OCI-LY3 (cell line): ENCODE data around the gene ATP5PB.
A peak's percentile ranks its signal among the peaks of the same experiment; 100 is the strongest.

Source experiments
- H2AFZ ChIP-seq: fragments of 200-600, 300-600 bp; shearing (Covaris generic); 2 replicates; pipeline ENCODE4 v1.6.0; 2014; ENCODE audit warnings: antibody characterized with exemption, low read depth, low read length
- H3K27ac ChIP-seq: fragments of 200-600, 300-600 bp; sonication (generic); 2 replicates; pipeline ENCODE4 v1.5.1; 2014; ENCODE audit warnings: mild to moderate bottlenecking, low read length, moderate library complexity, mixed read lengths
- H3K27me3 ChIP-seq: fragments of 200-600, 300-600 bp; sonication (generic); 2 replicates; pipeline ENCODE4 v1.6.1; 2014; ENCODE audit warnings: low read depth, low read length, mixed read lengths
- H3K36me3 ChIP-seq: fragments of 200-600, 300-600 bp; sonication (generic); replicated peaks from 2 replicates; pipeline ENCODE3; 2014; ENCODE audit warnings: low read depth, low read length, mixed read lengths
- H3K4me1 ChIP-seq: fragments of 300-600, 200-600 bp; sonication (generic); 2 replicates; pipeline ENCODE4 v1.6.1; 2014; ENCODE audit warnings: low read length, mixed read lengths
- H3K4me2 ChIP-seq: fragments of 200-600, 300-600 bp; sonication (generic); 2 replicates; pipeline ENCODE4 v1.6.1; 2014; ENCODE audit warnings: low read length, mixed read lengths
- H3K4me3 ChIP-seq: fragments of 300-600, 200-600 bp; sonication (generic); 2 replicates; pipeline ENCODE4 v1.5.1; 2014; ENCODE audit warnings: antibody characterized with exemption, mild to moderate bottlenecking, low read length, moderate library complexity
- H3K79me2 ChIP-seq: fragments of 300-600, 200-600 bp; shearing (Covaris generic); 2 replicates; pipeline ENCODE4 v1.6.1; 2014; ENCODE audit warnings: mild to moderate bottlenecking, low read length, mixed read lengths
- H3K9ac ChIP-seq: fragments of 300-600, 200-600 bp; shearing (Covaris generic); 2 replicates; pipeline ENCODE4 v1.6.0; 2014; ENCODE audit warnings: mild to moderate bottlenecking, low read length, moderate library complexity
- H3K9me3 ChIP-seq: fragments of 200-600, 300-600 bp; shearing (Covaris generic); 2 replicates; pipeline ENCODE4 v1.6.1; 2014; ENCODE audit warnings: low read length, mixed read lengths; ENCODE audit not compliant: insufficient read depth
- H4K20me1 ChIP-seq: fragments of 200-600, 300-600 bp; sonication (generic); 2 replicates; pipeline ENCODE4 v1.6.1; 2016; ENCODE audit warnings: low read length, mixed read lengths; ENCODE audit not compliant: insufficient read depth
- EZH2phosphoT487 ChIP-seq: fragments of 200-600 bp; shearing (Covaris generic); IDR thresholded peaks from 2 replicates; pipeline ENCODE4 v1.6.1; 2018; ENCODE audit warnings: antibody characterized with exemption, mixed run types, low read depth
- TF ChIP-seq, protein P1 (sequence below): fragments of 200-600, 300-600 bp; sonication (generic); IDR thresholded peaks from 2 replicates; pipeline ENCODE4 v1.5.1; 2014; ENCODE audit warnings: antibody characterized with exemption, low read length, low read depth

Gene ATP5PB

DNA sequence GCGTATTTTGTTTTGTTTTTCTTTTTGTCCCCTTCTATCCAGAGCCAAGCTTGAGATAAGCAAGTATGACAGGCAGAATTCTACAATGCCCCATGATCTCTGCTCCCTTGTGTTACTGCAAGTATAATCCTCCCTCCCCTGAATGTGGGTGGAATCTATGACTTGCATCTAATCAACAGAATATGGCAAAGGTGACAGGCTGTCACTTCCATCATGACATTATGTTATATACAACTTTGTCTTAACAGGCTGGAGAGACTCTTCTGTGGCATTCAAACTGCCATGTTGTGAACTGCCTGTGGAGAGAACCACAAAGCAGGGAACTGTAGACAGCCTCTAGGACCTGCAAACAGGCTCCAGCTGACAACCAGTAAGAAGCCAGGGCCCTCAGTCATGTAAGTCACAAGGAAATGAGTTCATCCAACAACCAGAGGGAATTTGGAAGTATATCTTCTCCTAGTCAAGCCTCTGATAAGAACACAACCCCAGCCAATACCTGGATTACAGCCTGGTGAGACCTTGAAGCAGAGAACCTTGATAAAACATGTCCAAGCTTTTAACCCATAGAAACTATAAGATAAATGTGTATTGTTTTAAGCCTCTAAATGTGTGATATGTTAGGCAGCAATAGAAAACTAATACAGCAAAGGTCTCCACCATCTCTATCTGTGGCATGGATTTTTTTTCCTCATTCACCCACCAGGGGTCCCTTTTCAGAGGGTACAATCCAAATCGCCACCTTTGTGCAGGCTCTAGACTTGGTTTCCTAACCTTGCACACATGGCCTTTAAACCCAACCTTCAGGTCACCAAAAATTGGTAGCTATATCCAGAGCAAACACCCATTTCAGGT, 18.8 kb downstream of the ATP5PB start:
- Histone ChIP-seq H3K36me3 (peaks cover 15% of the 10 kb centered on the region), H3K9me3 (no peaks in the 10 kb centered on the region), H3K4me3 (no peak overlapping the region), H2AFZ (no peak overlapping the region), H4K20me1 (no peaks in the 10 kb centered on the region), H3K27me3 (no peaks in the 10 kb centered on the region), H3K4me1 (peaks cover 16% of the 10 kb centered on the region), H3K79me2 (no peaks in the 10 kb centered on the region), H3K27ac (no peak overlapping the region), H3K9ac (no peak overlapping the region), H3K4me2 (no peak overlapping the region)
- no peak for TF ChIP-seq EZH2phosphoT487
- TF ChIP-seq, protein P1, sequence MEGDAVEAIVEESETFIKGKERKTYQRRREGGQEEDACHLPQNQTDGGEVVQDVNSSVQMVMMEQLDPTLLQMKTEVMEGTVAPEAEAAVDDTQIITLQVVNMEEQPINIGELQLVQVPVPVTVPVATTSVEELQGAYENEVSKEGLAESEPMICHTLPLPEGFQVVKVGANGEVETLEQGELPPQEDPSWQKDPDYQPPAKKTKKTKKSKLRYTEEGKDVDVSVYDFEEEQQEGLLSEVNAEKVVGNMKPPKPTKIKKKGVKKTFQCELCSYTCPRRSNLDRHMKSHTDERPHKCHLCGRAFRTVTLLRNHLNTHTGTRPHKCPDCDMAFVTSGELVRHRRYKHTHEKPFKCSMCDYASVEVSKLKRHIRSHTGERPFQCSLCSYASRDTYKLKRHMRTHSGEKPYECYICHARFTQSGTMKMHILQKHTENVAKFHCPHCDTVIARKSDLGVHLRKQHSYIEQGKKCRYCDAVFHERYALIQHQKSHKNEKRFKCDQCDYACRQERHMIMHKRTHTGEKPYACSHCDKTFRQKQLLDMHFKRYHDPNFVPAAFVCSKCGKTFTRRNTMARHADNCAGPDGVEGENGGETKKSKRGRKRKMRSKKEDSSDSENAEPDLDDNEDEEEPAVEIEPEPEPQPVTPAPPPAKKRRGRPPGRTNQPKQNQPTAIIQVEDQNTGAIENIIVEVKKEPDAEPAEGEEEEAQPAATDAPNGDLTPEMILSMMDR = no peak

DNA sequence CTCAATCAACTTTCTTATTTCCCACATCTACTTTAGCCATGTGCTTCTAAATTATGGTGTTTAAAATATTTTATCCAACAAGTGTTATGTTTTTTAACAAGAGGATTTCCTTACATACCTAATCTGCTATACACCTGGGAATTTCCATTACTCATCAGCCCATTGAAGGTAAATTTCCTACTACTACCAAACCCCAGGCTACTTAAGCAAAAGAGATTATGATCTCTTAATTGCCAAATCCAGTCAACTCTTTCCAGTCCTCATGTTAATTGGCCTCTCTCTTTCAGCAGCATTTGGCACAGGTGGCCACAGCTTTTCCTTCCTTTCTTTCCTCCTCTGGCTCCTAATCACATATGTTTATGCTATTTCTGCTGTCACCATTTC, 19.4 kb downstream of the ATP5PB start:
- no peak overlapping the region for H3K9ac ChIP-seq
- no peak overlapping the region for H3K4me2 ChIP-seq
- TF ChIP-seq, protein P1 = no peak
- TF ChIP-seq EZH2phosphoT487 = no peak
- H2AFZ ChIP-seq = no peak overlapping the region
- no peaks in the 10 kb centered on the region for H3K79me2 ChIP-seq
- H3K27me3 ChIP-seq = no peaks in the 10 kb centered on the region
- H3K27ac ChIP-seq = no peak overlapping the region
- peaks cover 15% of the 10 kb centered on the region for H3K36me3 ChIP-seq
- no peak overlapping the region for H3K4me3 ChIP-seq
- H4K20me1 ChIP-seq = no peaks in the 10 kb centered on the region
- H3K9me3 ChIP-seq = no peaks in the 10 kb centered on the region
- peaks cover 16% of the 10 kb centered on the region for H3K4me1 ChIP-seq

DNA sequence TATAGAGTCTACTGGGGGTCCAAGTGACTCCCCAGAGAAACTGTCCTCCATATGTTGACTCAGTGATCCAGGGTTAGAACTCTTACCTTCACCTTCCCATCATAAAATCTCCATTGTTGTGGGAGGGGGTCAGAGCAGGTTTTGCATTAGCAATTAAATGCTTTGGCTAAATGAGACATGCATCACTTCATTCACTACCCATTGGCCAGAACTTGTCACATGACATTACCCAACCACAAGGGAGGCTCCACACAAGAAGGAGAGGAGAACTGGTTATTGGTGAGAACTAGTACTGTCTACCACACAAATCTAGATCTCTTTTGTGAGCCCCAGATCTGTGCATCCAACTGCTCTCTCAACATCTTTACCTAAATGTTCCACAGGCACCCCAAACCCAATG, 20.3 kb downstream of the ATP5PB start:
- H3K27ac ChIP-seq = no peak overlapping the region
- no peaks in the 10 kb centered on the region for H3K79me2 ChIP-seq
- H3K9ac ChIP-seq = no peak overlapping the region
- no peak for TF ChIP-seq EZH2phosphoT487
- TF ChIP-seq, protein P1 = no peak
- no peaks in the 10 kb centered on the region for H3K27me3 ChIP-seq
- H3K9me3 ChIP-seq = no peaks in the 10 kb centered on the region
- no peak overlapping the region for H3K4me2 ChIP-seq
- H3K4me1 ChIP-seq = peaks cover 16% of the 10 kb centered on the region
- no peak overlapping the region for H2AFZ ChIP-seq
- no peak overlapping the region for H3K4me3 ChIP-seq
- no peaks in the 10 kb centered on the region for H4K20me1 ChIP-seq
- H3K36me3 ChIP-seq = peaks cover 15% of the 10 kb centered on the region

DNA sequence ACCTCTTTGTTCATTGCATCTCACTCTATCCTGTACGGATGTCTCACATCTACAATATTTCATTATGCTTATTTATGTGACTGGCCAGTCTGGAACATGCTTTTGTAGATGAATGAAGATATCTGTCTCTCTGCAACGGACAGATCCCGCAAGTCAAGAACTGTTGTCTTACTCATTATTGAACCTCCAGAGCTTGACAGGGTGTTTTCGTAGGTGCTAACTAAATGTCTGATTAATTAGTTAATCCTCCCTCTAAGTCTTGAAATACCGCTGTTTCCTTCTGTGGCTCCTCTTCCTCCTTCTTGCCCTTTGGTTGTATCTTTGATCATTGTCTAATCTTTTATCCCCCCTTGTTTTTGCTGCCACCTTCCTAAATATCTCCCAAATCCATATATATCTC, 21.3 kb downstream of the ATP5PB start:
- no peaks in the 10 kb centered on the region for H3K27me3 ChIP-seq
- H3K4me2 ChIP-seq = peak overlapping the region; percentile 92
- peak overlapping the region; percentile 63; the same call in 1 of the 2 replicates for H2AFZ ChIP-seq
- no peaks in the 10 kb centered on the region for H3K79me2 ChIP-seq
- TF ChIP-seq, protein P1 = no peak
- H4K20me1 ChIP-seq = no peaks in the 10 kb centered on the region
- H3K27ac ChIP-seq = peak overlapping the region; percentile 79
- H3K36me3 ChIP-seq = peaks cover 15% of the 10 kb centered on the region
- H3K9ac ChIP-seq = peak overlapping the region; percentile 55; the same call in 1 of the 2 replicates
- peak overlapping the region; percentile 64 for H3K4me3 ChIP-seq
- H3K4me1 ChIP-seq = peaks cover 16% of the 10 kb centered on the region
- no peaks in the 10 kb centered on the region for H3K9me3 ChIP-seq
